Hepatocyte (in vitro differentiated cells): ENCODE results near the gene KRTAP21-1.

Experiments used
- EZH2phosphoT487 ChIP-seq: fragments of 200-600 bp; sonication (generic); IDR thresholded peaks from one replicate; pipeline ENCODE4 v1.6.1; 2018; ENCODE audit warnings: antibody characterized with exemption, mild to moderate bottlenecking, low read depth, moderate library complexity; ENCODE audit not compliant: unreplicated experiment, severe bottlenecking
- TF ChIP-seq, protein P1 (sequence below): fragments of 200-600 bp; sonication (generic); IDR thresholded peaks from 2 replicates; pipeline ENCODE4 v1.5.1; 2016; ENCODE audit warnings: antibody characterized with exemption, mild to moderate bottlenecking; ENCODE audit not compliant: poor library complexity

DNA sequence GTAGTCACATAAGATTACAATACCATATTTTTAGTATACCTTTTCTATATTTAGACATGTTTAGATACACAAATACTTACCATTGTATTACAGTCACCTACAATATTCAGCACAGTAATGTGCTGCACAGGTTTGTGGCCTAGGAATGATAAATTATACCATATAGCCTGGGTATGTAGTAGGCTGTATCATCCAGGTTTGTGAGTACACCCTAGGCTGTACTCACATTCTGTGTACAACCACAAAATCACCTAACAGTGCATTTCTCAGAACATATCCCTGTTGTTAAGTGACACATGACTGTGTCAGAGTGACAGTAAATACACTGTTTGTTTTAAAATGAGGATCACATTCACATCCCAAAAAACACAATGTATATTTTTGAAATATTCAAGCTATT lies 47.8 kb downstream of the KRTAP21-1 start:
- TF ChIP-seq, protein P1, sequence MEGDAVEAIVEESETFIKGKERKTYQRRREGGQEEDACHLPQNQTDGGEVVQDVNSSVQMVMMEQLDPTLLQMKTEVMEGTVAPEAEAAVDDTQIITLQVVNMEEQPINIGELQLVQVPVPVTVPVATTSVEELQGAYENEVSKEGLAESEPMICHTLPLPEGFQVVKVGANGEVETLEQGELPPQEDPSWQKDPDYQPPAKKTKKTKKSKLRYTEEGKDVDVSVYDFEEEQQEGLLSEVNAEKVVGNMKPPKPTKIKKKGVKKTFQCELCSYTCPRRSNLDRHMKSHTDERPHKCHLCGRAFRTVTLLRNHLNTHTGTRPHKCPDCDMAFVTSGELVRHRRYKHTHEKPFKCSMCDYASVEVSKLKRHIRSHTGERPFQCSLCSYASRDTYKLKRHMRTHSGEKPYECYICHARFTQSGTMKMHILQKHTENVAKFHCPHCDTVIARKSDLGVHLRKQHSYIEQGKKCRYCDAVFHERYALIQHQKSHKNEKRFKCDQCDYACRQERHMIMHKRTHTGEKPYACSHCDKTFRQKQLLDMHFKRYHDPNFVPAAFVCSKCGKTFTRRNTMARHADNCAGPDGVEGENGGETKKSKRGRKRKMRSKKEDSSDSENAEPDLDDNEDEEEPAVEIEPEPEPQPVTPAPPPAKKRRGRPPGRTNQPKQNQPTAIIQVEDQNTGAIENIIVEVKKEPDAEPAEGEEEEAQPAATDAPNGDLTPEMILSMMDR: no peak
- no peak for TF ChIP-seq EZH2phosphoT487
